H9 (cell line): Measurements from ENCODE around the gene CNDP1. TPM values are rescaled to one million over a fixed set of nuclear protein-coding genes. Genes with fewer than 3 reads are reported as not detected.

Experiments
- DNase-seq: peaks from one replicate; pipeline ENCODE4 v3.0.0-alpha.2; 2017
- H2AFZ ChIP-seq: one replicate; pipeline ENCODE4 v1.6.1; 2013; ENCODE audit warnings: mild to moderate bottlenecking, low read length, control low read depth, moderate library complexity
- H2AK5ac ChIP-seq: 2 replicates; pipeline ENCODE4 v1.6.1; 2013; ENCODE audit warnings: low read length, control low read depth, mixed read lengths; ENCODE audit not compliant: insufficient read length
- H2BK120ac ChIP-seq: one replicate; pipeline ENCODE4 v1.6.1; 2013; ENCODE audit warnings: low read depth, mild to moderate bottlenecking, low read length, control low read depth, inconsistent platforms; ENCODE audit not compliant: poor library complexity, severe bottlenecking
- H2BK12ac ChIP-seq: 2 replicates; pipeline ENCODE4 v1.6.1; 2013; ENCODE audit warnings: low read length, control low read depth, mixed read lengths, low read depth; ENCODE audit not compliant: insufficient read length
- H2BK15ac ChIP-seq: 2 replicates; pipeline ENCODE4 v1.6.1; 2013; ENCODE audit warnings: low read depth, low read length, control low read depth
- H2BK20ac ChIP-seq: one replicate; pipeline ENCODE4 v1.6.1; 2013; ENCODE audit warnings: low read depth, mild to moderate bottlenecking, low read length, control low read depth, inconsistent platforms; ENCODE audit not compliant: poor library complexity, severe bottlenecking
- H2BK5ac ChIP-seq: 2 replicates; pipeline ENCODE4 v1.6.1; 2013; ENCODE audit warnings: low read length, control low read depth, mixed read lengths; ENCODE audit not compliant: insufficient read length
- H3K14ac ChIP-seq: 2 replicates; pipeline ENCODE4 v1.6.1; 2013; ENCODE audit warnings: low read length, control low read depth; ENCODE audit not compliant: insufficient read depth
- H3K18ac ChIP-seq: 2 replicates; pipeline ENCODE4 v1.6.1; 2013; ENCODE audit warnings: low read depth, mild to moderate bottlenecking, mixed read lengths, low read length, control low read depth; ENCODE audit not compliant: insufficient read length
- H3K23ac ChIP-seq: 2 replicates; pipeline ENCODE4 v1.6.1; 2013; ENCODE audit warnings: low read length, control low read depth, mixed read lengths, low read depth; ENCODE audit not compliant: insufficient read length
- H3K23me2 ChIP-seq: 2 replicates; pipeline ENCODE4 v1.6.1; 2013; ENCODE audit warnings: low read depth, mild to moderate bottlenecking, mixed read lengths, low read length, control low read depth; ENCODE audit not compliant: insufficient read length, poor library complexity, severe bottlenecking
- H3K27ac ChIP-seq: 2 replicates; pipeline ENCODE4 v1.5.1; 2013; ENCODE audit warnings: low read length, control low read depth, mixed read lengths, low read depth; ENCODE audit not compliant: insufficient read length
- H3K27me3 ChIP-seq: 2 replicates; pipeline ENCODE4 v1.6.1; 2013; ENCODE audit warnings: low read length, control low read depth, inconsistent platforms; ENCODE audit not compliant: insufficient read depth
- H3K4ac ChIP-seq: 2 replicates; pipeline ENCODE4 v1.6.1; 2013; ENCODE audit warnings: low read depth, mild to moderate bottlenecking, control low read depth, inconsistent platforms, low read length, moderate library complexity
- H3K4me1 ChIP-seq: 2 replicates; pipeline ENCODE4 v1.6.1; 2013; ENCODE audit warnings: low read length, control low read depth, inconsistent platforms; ENCODE audit not compliant: insufficient read depth
- H3K4me2 ChIP-seq: 2 replicates; pipeline ENCODE4 v1.6.1; 2013; ENCODE audit warnings: low read length, control low read depth, mixed read lengths; ENCODE audit not compliant: insufficient read length, insufficient read depth
- H3K56ac ChIP-seq: 2 replicates; pipeline ENCODE4 v1.6.1; 2013; ENCODE audit warnings: low read depth, mild to moderate bottlenecking, mixed read lengths, low read length, control low read depth; ENCODE audit not compliant: insufficient read length
- H3K79me1 ChIP-seq: 2 replicates; pipeline ENCODE4 v1.6.1; 2013; ENCODE audit warnings: low read depth, mild to moderate bottlenecking, moderate library complexity, low read length, control low read depth, inconsistent platforms; ENCODE audit not compliant: insufficient read depth, poor library complexity, severe bottlenecking
- H3K79me2 ChIP-seq: 2 replicates; pipeline ENCODE4 v1.6.1; 2013; ENCODE audit warnings: low read length, control low read depth, inconsistent platforms; ENCODE audit not compliant: insufficient read depth
- H3K9ac ChIP-seq: 2 replicates; pipeline ENCODE4 v1.6.1; 2013; ENCODE audit warnings: low read length, control low read depth, mixed read lengths; ENCODE audit not compliant: insufficient read length; ENCODE audit errors: extremely low read depth
- H3K9me3 ChIP-seq: one replicate; pipeline ENCODE4 v1.6.1; 2013; ENCODE audit warnings: low read depth, low read length, inconsistent platforms; ENCODE audit not compliant: control insufficient read depth
- H3T11ph ChIP-seq: one replicate; pipeline ENCODE4 v1.6.1; 2013; ENCODE audit warnings: mild to moderate bottlenecking, low read length, control low read depth, inconsistent platforms
- H4K20me1 ChIP-seq: one replicate; pipeline ENCODE4 v1.6.1; 2013; ENCODE audit not compliant: control insufficient read depth, insufficient read length, insufficient read depth
- H4K5ac ChIP-seq: 2 replicates; pipeline ENCODE4 v1.6.1; 2013; ENCODE audit warnings: low read depth, mild to moderate bottlenecking, mixed read lengths, low read length, control low read depth; ENCODE audit not compliant: insufficient read length
- H4K8ac ChIP-seq: replicated peaks from 2 replicates; pipeline ENCODE4 v1.6.1; 2013; ENCODE audit warnings: low read length, control low read depth, mixed read lengths, low read depth; ENCODE audit not compliant: insufficient read length
- H4K91ac ChIP-seq: 2 replicates; pipeline ENCODE4 v1.6.1; 2013; ENCODE audit warnings: low read depth, mild to moderate bottlenecking, moderate library complexity, mixed read lengths, low read length, control low read depth; ENCODE audit not compliant: insufficient read length
- H3K27ac Mint-ChIP-seq, 3 experiments: 2 replicates in 2 of 3; 3 replicates in 1 of 3; pipeline ENCODE4 v1.8.0; 2020 to 2021; ENCODE audit warnings: mixed read lengths in 3 of 3, mild to moderate bottlenecking in 1 of 3, moderate library complexity in 1 of 3
- H3K27me3 Mint-ChIP-seq: 2 replicates; pipeline ENCODE4 v1.8.0; 2021; ENCODE audit warnings: low read depth, mild to moderate bottlenecking, moderate library complexity, mixed read lengths
- H3K36me3 Mint-ChIP-seq, 3 experiments: 2 replicates in 2 of 3; 3 replicates in 1 of 3; pipeline ENCODE4 v1.8.0; 2020 to 2021; ENCODE audit warnings: low read depth in 3 of 3, mixed read lengths in 3 of 3; ENCODE audit not compliant: insufficient read depth in 1 of 3
- H3K4me1 Mint-ChIP-seq, 2 experiments: 2 replicates each; pipeline ENCODE4 v1.8.0; 2020; ENCODE audit warnings: mixed read lengths in 2 of 2
- H3K4me3 Mint-ChIP-seq, 2 experiments: 2 replicates in 1 of 2; 3 replicates in 1 of 2; pipeline ENCODE4 v1.8.0; 2020 to 2021; ENCODE audit warnings: mild to moderate bottlenecking in 2 of 2, mixed read lengths in 2 of 2, moderate library complexity in 1 of 2
- H3K9me3 Mint-ChIP-seq, 2 experiments: 2 replicates in 1 of 2; 3 replicates in 1 of 2; pipeline ENCODE4 v1.8.0; 2020; ENCODE audit warnings: mild to moderate bottlenecking in 2 of 2, mixed read lengths in 2 of 2, moderate library complexity in 1 of 2
- CTCF ChIP-seq: fragments of 200-600 bp; sonication (generic); conservative IDR thresholded peaks from 3 replicates; pipeline ENCODE4 v1.8.0; 2021; ENCODE audit warnings: antibody characterized with exemption, mild to moderate bottlenecking
- WGBS: extraction: QIAGEN DNeasy Blood & Tissue Kit; methylation state at CpG from one replicate; pipeline ENCODE4 v1.1.7; 2013; ENCODE audit warnings: missing lambda C conversion rate, low lambda C conversion rate, mixed read lengths; ENCODE audit not compliant: insufficient read length; ENCODE audit errors: extremely low coverage; 5-methylcytosine and 5-hydroxymethylcytosine counted together
- total RNA-seq: library from RNA; stranded (reverse); gene quantifications from 2 replicates; pipeline ENCODE4 v1.2.1, GENCODE V29; 2021

Gene CNDP1
- total RNA-seq, 1 experiment from 2014 or later, result not detected

- H3K27me3 Mint-ChIP-seq, result no peaks in the 10 kb centered on the region
- Histone ChIP-seq H3K18ac (no peak overlapping the region), H2AFZ (no peak overlapping the region), H3K9me3 (no peaks in the 10 kb centered on the region), H2BK15ac (no peak overlapping the region), H3K4ac (no peak overlapping the region), H3K23ac (no peak overlapping the region), H4K20me1 (no peaks in the 10 kb centered on the region), H3K23me2 (no peaks in the 10 kb centered on the region), H2AK5ac (no peak overlapping the region), H3K27ac (no peak overlapping the region), H2BK5ac (no peak overlapping the region), H3K14ac (no peak overlapping the region), H3K4me1 (no peaks in the 10 kb centered on the region; the same call in 1 of the 2 replicates), H4K5ac (no peak overlapping the region), H3T11ph (no peak overlapping the region), H4K91ac (no peak overlapping the region), H3K79me1 (peaks cover 4% of the 10 kb centered on the region), H3K9ac (no peak overlapping the region), H3K27me3 (no peaks in the 10 kb centered on the region), H3K56ac (no peak overlapping the region), H2BK20ac (no peak overlapping the region), H4K8ac (no peak overlapping the region), H2BK120ac (no peak overlapping the region), H3K4me2 (no peak overlapping the region), H3K79me2 (no peaks in the 10 kb centered on the region), H2BK12ac (no peak overlapping the region)
- WGBS, result no CpG with 5 or more reads among the region's 11 CpGs
- peaks cover 9 to 19% of the 10 kb centered on the region in 2 experiments for H3K4me1 Mint-ChIP-seq
- H3K9me3 Mint-ChIP-seq, result no peaks in the 10 kb centered on the region; a peak in 1 of 5 replicates
- no peak overlapping the region; a peak in 1 of 7 replicates for H3K27ac Mint-ChIP-seq
- no peak overlapping the region for H3K4me3 Mint-ChIP-seq
- no peak for TF ChIP-seq CTCF
- DNase-seq, result peak; percentile 5
- H3K36me3 Mint-ChIP-seq, result peaks cover 63 to 94% (median 82%) of the 10 kb centered on the region in 3 experiments
These were observed 25.5 kb upstream of the CNDP1 start for GRCh38 chr18:74508821-74509225.
